Measurements from ENCODE around the gene CLEC18C.
"Not testable (repeated sequence)": the region's sequence is repeated elsewhere in the genome, so short reads cannot be mapped to it uniquely, and the experiment has no call there.

The CLEC18C gene

GRCh38 chr16:70173212-70173837, at the start of gene CLEC18C:
CLEC18C (plus strand) TSS chr16:70173787; CDS start chr16:70174279, 492 bp downstream.
- DNase-seq: not testable (repeated sequence)

GRCh38 chr16:70123822-70124221, 49.8 kb upstream of the CLEC18C start:
- DNase-seq: not testable (repeated sequence)

GRCh38 chr16:70126226-70126625, 47.4 kb upstream of the CLEC18C start:
- DNase-seq: not testable (repeated sequence)

GRCh38 chr16:70127706-70128105, 45.9 kb upstream of the CLEC18C start:
- not testable (repeated sequence) for DNase-seq

- not testable (repeated sequence) for DNase-seq
Measured at GRCh38 chr16:70128844-70129243, 44.7 kb upstream of the CLEC18C start.

GRCh38 chr16:70135796-70136195, 37.8 kb upstream of the CLEC18C start:
- DNase-seq: not testable (repeated sequence)

GRCh38 chr16:70136595-70136994, 37.0 kb upstream of the CLEC18C start:
- DNase-seq: not testable (repeated sequence)

GRCh38 chr16:70142739-70143138, 30.8 kb upstream of the CLEC18C start:
- DNase-seq: not testable (repeated sequence)

- DNase-seq: not testable (repeated sequence)
Measured at GRCh38 chr16:70143231-70143895, 30.2 kb upstream of the CLEC18C start.

- DNase-seq: not testable (repeated sequence)
Measured at GRCh38 chr16:70147853-70148252, 25.7 kb upstream of the CLEC18C start.

- not testable (repeated sequence) for DNase-seq
Measured at GRCh38 chr16:70148453-70148852, 25.1 kb upstream of the CLEC18C start.

- not testable (repeated sequence) for DNase-seq
Measured at GRCh38 chr16:70149296-70149695, 24.3 kb upstream of the CLEC18C start.

- DNase-seq: no peak
Measured at GRCh38 chr16:70151391-70151790, 22.2 kb upstream of the CLEC18C start.

- no peak for DNase-seq
Measured at GRCh38 chr16:70151941-70152509, 21.6 kb upstream of the CLEC18C start.

- DNase-seq: no peak
Measured at GRCh38 chr16:70152578-70153302, 20.8 kb upstream of the CLEC18C start.

- DNase-seq: not testable (repeated sequence)
Measured at GRCh38 chr16:70154736-70155135, 18.9 kb upstream of the CLEC18C start.

- DNase-seq: no peak
Measured at GRCh38 chr16:70156207-70156978, 17.2 kb upstream of the CLEC18C start.

GRCh38 chr16:70157105-70157476, 16.5 kb upstream of the CLEC18C start:
- no peak for DNase-seq

GRCh38 chr16:70157477-70158260, 15.9 kb upstream of the CLEC18C start:
- no peak for DNase-seq

GRCh38 chr16:70158261-70158939, 15.2 kb upstream of the CLEC18C start:
- DNase-seq: no peak

Data from NCI-H1092 treated with DMSO at 0.1 percent for 48 hours (cell line).